ENCODE data around the gene TERT.
"Not testable (repeated sequence)": the region's sequence is repeated elsewhere in the genome, so short reads cannot be mapped to it uniquely, and the experiment has no call there.

Gene TERT

GRCh38 chr5:1288439-1289335, 6.2 kb downstream of the TERT start:
- Histone ChIP-seq H3K4me3 (ENCODE audit: low read depth in 1 of 2, low read length in 2 of 2) (no peak overlapping the region), H3K4me2 (ENCODE audit: insufficient read depth, low read length) (no peak overlapping the region), H3K79me2 (ENCODE audit: insufficient read depth, low read length) (peaks cover 21% of the 10 kb centered on the region), H3K4me1 (ENCODE audit: insufficient read depth, low read length) (peaks cover 14% of the 10 kb centered on the region), H2AFZ (ENCODE audit: low read depth, low read length) (no peak overlapping the region), H3K27ac (ENCODE audit: low read length) (peak overlapping the region; percentile 32; the same call in 1 of the 2 replicates), H3K9ac (ENCODE audit: low read depth, low read length) (no peak overlapping the region), H3K9me3 (ENCODE audit: insufficient read depth, low read length, severe bottlenecking) (no peaks in the 10 kb centered on the region), H3K27me3 (ENCODE audit: insufficient read depth, low read length, poor library complexity) (no peaks in the 10 kb centered on the region), H4K20me1 (ENCODE audit: insufficient read depth, low read length) (no peaks in the 10 kb centered on the region; the same call in 1 of the 2 replicates), H3K36me3 (ENCODE audit: insufficient read depth, low read length) (peaks cover 3% of the 10 kb centered on the region)
- no peak for DNase-seq
- ATAC-seq (ENCODE audit: insufficient read depth, low read depth), result no peak
- TF ChIP-seq CTCF (IDR thresholded peaks at IDR 0.05; ENCODE audit: borderline replicate concordance, extremely low read depth, low read length, poor library complexity, severe bottlenecking) (no peak), EZH2 (IDR thresholded peaks at IDR 0.05; ENCODE audit: borderline replicate concordance, low read depth, low read length, severe bottlenecking) (no peak)

GRCh38 chr5:1285883-1286291, 9.0 kb downstream of the TERT start:
- peaks cover 12% of the 10 kb centered on the region for H3K79me2 ChIP-seq (ENCODE audit: insufficient read depth, low read length)
- TF ChIP-seq CTCF (IDR thresholded peaks at IDR 0.05; ENCODE audit: borderline replicate concordance, extremely low read depth, low read length, poor library complexity, severe bottlenecking), result no peak
- TF ChIP-seq EZH2 (IDR thresholded peaks at IDR 0.05; ENCODE audit: borderline replicate concordance, low read depth, low read length, severe bottlenecking), result no peak
- H3K27ac ChIP-seq (ENCODE audit: low read length), result no peak overlapping the region
- ATAC-seq (ENCODE audit: insufficient read depth, low read depth) (no peak), DNase-seq (no peak)
- no peak overlapping the region for H3K9ac ChIP-seq (ENCODE audit: low read depth, low read length)
- H3K4me2 ChIP-seq (ENCODE audit: insufficient read depth, low read length), result no peak overlapping the region
- H2AFZ ChIP-seq (ENCODE audit: low read depth, low read length), result no peak overlapping the region
- no peaks in the 10 kb centered on the region for H3K4me1 ChIP-seq (ENCODE audit: insufficient read depth, low read length)
- no peak overlapping the region for H3K4me3 ChIP-seq (ENCODE audit: low read depth in 1 of 2, low read length in 2 of 2)
- no peaks in the 10 kb centered on the region for H3K27me3 ChIP-seq (ENCODE audit: insufficient read depth, low read length, poor library complexity)
- H4K20me1 ChIP-seq (ENCODE audit: insufficient read depth, low read length), result no peaks in the 10 kb centered on the region; the same call in none of the 2 replicates
- H3K9me3 ChIP-seq (ENCODE audit: insufficient read depth, low read length, severe bottlenecking), result no peaks in the 10 kb centered on the region
- peaks cover 8% of the 10 kb centered on the region for H3K36me3 ChIP-seq (ENCODE audit: insufficient read depth, low read length)

- DNase-seq (no peak), ATAC-seq (ENCODE audit: insufficient read depth, low read depth) (no peak)
- no peaks in the 10 kb centered on the region; the same call in none of the 2 replicates for H4K20me1 ChIP-seq (ENCODE audit: insufficient read depth, low read length)
- H3K9me3 ChIP-seq (ENCODE audit: insufficient read depth, low read length, severe bottlenecking), result no peaks in the 10 kb centered on the region
- H3K4me3 ChIP-seq (ENCODE audit: low read depth in 1 of 2, low read length in 2 of 2), result no peak overlapping the region
- no peak overlapping the region for H3K4me2 ChIP-seq (ENCODE audit: insufficient read depth, low read length)
- no peak overlapping the region for H2AFZ ChIP-seq (ENCODE audit: low read depth, low read length)
- peaks cover 12% of the 10 kb centered on the region for H3K79me2 ChIP-seq (ENCODE audit: insufficient read depth, low read length)
- no peak overlapping the region for H3K9ac ChIP-seq (ENCODE audit: low read depth, low read length)
- no peak overlapping the region for H3K27ac ChIP-seq (ENCODE audit: low read length)
- H3K36me3 ChIP-seq (ENCODE audit: insufficient read depth, low read length), result peaks cover 8% of the 10 kb centered on the region
- no peaks in the 10 kb centered on the region for H3K27me3 ChIP-seq (ENCODE audit: insufficient read depth, low read length, poor library complexity)
- no peaks in the 10 kb centered on the region for H3K4me1 ChIP-seq (ENCODE audit: insufficient read depth, low read length)
- no peak for TF ChIP-seq CTCF (IDR thresholded peaks at IDR 0.05; ENCODE audit: borderline replicate concordance, extremely low read depth, low read length, poor library complexity, severe bottlenecking)
- no peak for TF ChIP-seq EZH2 (IDR thresholded peaks at IDR 0.05; ENCODE audit: borderline replicate concordance, low read depth, low read length, severe bottlenecking)
Measured at GRCh38 chr5:1285141-1285540, 9.7 kb downstream of the TERT start.

- H3K36me3 ChIP-seq (ENCODE audit: insufficient read depth, low read length); H3K27ac ChIP-seq (ENCODE audit: low read length); DNase-seq; H4K20me1 ChIP-seq (ENCODE audit: insufficient read depth, low read length); H3K9me3 ChIP-seq (ENCODE audit: insufficient read depth, low read length, severe bottlenecking); H3K4me3 ChIP-seq (ENCODE audit: low read depth in 1 of 2, low read length in 2 of 2); H3K27me3 ChIP-seq (ENCODE audit: insufficient read depth, low read length, poor library complexity); H3K4me1 ChIP-seq (ENCODE audit: insufficient read depth, low read length); ATAC-seq (ENCODE audit: insufficient read depth, low read depth); H3K4me2 ChIP-seq (ENCODE audit: insufficient read depth, low read length); H2AFZ ChIP-seq (ENCODE audit: low read depth, low read length); H3K9ac ChIP-seq (ENCODE audit: low read depth, low read length): not testable (repeated sequence)
- peaks cover 12% of the 10 kb centered on the region for H3K79me2 ChIP-seq (ENCODE audit: insufficient read depth, low read length)
Measured at GRCh38 chr5:1284336-1284970, 10.4 kb downstream of the TERT start.

GRCh38 chr5:1283729-1284041, 11.2 kb downstream of the TERT start:
- not testable (repeated sequence) for H2AFZ ChIP-seq (ENCODE audit: low read depth, low read length); H3K79me2 ChIP-seq (ENCODE audit: insufficient read depth, low read length); H3K4me3 ChIP-seq (ENCODE audit: low read depth in 1 of 2, low read length in 2 of 2); DNase-seq; H4K20me1 ChIP-seq (ENCODE audit: insufficient read depth, low read length); H3K27me3 ChIP-seq (ENCODE audit: insufficient read depth, low read length, poor library complexity); ATAC-seq (ENCODE audit: insufficient read depth, low read depth); H3K9me3 ChIP-seq (ENCODE audit: insufficient read depth, low read length, severe bottlenecking); H3K9ac ChIP-seq (ENCODE audit: low read depth, low read length); H3K4me1 ChIP-seq (ENCODE audit: insufficient read depth, low read length); H3K27ac ChIP-seq (ENCODE audit: low read length); H3K4me2 ChIP-seq (ENCODE audit: insufficient read depth, low read length); H3K36me3 ChIP-seq (ENCODE audit: insufficient read depth, low read length)
